NCI-H128 (cell line): ENCODE results near the gene PEX14.
"Not testable (repeated sequence)": the region's sequence is repeated elsewhere in the genome, so short reads cannot be mapped to it uniquely, and the experiment has no call there.

Experiments used
- DNase-seq: peaks from one replicate; lab custom pipeline; 2025; ENCODE audit not compliant: unreplicated experiment; lab: John Stamatoyannopoulos, UW

Gene PEX14

GRCh38 chr1:10450156-10450814, 24.5 kb upstream of the PEX14 start:
- DNase-seq = no peak

GRCh38 chr1:10450836-10451235, 23.9 kb upstream of the PEX14 start:
- no peak for DNase-seq

DNA sequence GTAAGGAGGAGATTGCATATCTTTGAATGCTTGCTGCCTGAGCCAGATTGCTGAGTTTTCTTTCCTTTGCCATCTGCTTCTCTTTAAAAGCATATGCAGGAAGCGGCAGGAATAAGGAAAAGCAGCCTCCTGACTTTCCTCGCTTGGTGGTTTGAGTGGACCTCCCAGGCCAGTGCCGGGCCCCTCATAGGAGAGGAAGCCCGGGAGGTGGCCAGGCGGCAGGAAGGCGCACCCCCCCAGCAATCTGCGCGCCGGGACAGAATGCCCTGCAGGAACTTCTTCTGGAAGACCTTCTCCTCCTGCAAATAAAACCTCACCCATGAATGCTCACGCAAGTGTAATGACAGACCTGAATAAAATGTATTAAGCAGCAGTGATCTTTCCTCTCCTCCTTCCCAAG, 23.5 kb upstream of the PEX14 start:
- DNase-seq = no peak

- DNase-seq = no peak
These were observed 18.7 kb upstream of the PEX14 start for GRCh38 chr1:10456048-10456447.

- DNase-seq = no peak
These were observed 18.1 kb upstream of the PEX14 start for GRCh38 chr1:10456661-10457060.

DNA sequence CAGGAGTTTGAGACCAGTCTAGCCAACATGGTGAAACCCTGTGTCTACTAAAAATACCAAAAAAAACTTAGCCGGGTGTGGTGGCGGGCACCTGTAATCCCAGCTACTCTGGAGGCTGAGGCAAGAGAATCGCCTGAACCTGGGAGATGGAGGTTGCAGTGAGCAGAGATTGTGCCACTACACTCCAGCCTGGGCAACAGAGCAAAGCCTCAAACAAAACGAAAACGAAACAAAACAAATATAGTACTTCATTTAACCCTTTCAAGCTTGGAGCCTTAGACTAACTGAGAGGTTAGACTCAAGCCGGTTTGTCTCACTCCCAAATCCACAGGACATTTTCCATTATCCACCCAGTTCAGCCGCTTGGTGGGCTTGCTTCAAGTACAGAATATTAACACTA, 17.3 kb upstream of the PEX14 start:
- not testable (repeated sequence) for DNase-seq

- DNase-seq = no peak
These were observed 16.9 kb upstream of the PEX14 start for GRCh38 chr1:10457875-10458274.

DNA sequence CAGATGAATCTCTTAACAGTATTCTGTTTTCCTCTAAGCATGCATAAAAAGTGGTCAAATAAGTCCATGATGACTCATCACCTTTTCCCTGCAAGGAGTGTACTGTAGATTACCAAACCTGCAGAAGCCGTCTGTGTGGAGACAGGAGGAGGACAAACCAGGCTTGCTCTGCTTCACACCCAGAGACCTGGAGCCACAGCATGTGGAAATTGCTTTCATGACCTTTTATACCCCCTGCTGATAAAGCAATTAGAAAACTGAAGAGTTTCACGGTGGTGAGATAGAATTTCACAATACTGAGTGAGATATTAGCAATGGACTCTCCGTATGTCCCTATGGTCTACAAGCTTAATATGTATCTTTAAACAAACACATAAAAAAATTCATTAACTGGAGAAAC, 15.6 kb upstream of the PEX14 start:
- no peak for DNase-seq

GRCh38 chr1:10467078-10467477, 7.7 kb upstream of the PEX14 start:
- no peak for DNase-seq

DNA sequence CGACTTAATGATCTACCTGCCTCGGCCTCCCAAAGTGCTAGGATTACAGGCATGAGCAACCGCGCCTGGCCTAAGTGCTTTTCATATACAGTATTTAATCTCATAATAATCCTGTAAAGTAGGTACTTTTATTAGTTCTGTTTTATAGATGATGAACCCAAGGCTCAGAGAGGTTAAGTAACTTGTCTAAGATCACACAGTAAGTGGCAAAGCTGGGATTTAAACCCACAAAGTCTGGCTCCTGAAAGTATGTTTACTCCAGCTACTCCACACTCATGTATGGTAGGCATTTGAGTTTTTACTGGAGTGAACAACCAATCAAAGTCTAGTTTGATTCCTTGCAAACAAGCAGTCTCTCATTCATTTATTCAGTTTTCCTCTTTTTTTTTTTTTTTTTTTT, 4.7 kb upstream of the PEX14 start:
- no peak for DNase-seq

DNA sequence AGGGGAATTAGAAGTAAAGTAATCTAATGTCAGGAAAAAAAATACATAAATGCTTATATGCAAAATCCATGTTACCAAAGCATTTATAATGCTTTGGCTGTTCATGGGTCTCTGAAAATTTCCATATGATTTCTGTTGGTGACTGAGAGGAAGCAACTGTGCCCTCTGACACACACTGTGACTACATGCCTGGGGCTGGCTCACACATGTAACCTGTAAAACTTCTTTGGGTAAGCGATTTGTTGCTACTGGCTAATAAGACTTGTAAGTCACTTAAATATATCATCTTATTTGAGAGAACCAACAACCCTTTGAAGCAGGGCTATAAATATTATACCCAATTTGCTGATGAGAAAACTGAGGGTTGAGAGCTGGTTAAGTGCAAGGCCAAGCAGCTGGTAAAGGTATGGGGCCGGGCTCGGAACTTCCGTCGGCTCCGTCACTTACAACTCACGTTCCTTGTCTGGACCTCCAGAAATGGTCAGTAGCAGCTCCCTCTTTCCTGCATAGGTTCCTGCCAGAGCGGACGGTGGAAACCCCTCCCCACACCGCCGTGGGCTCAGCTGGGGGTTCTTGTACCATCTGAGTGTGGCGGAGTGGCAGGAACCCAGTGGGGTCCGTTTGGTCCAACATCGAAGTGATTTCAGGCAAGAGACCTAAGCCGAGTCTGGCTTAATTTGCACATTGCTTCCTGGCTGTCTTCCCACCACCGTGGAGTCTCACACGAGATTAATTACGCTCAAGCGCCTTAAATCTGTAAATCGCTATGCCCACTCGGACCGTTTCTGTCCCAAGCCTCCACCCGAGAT, 3.1 kb upstream of the PEX14 start:
- no peak for DNase-seq

- peak; percentile 92 for DNase-seq
These were observed 2.3 kb upstream of the PEX14 start, which contains the start of gene DFFA for GRCh38 chr1:10472220-10473144. TSS of gene DFFA (minus strand) at chr1:10472529. CDS start at chr1:10472458, 71 bp downstream.

DNA sequence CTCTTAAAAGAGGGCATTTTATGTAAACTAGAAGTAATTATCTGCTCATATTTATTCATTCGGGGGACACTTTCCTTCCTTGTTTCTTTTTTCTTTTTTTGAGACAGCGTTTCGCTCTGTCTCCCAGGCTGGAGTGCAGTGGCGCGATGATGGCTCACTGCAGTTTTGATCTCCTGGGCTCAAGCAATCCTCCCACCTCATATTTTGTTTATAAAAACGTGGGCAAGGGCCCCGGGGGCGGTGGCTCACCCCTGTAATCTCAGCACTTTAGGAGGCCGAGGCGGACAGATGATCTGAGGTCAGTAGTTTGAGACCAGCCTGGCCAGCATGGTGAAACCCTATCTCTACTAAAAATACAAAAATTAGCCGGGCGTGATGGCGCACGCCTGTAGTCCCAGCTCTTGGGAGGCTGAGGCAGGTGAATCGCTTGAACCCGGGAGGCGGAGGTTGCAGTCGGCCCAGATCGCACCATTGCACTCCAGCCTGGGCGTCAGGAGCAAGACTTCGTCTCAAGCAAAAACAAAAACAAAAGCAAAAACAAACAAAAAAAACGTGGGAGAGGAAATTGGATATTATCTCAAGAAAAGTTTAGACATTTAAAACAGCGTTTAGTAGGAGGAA, 1.5 kb upstream of the PEX14 start:
- no peak for DNase-seq

DNA sequence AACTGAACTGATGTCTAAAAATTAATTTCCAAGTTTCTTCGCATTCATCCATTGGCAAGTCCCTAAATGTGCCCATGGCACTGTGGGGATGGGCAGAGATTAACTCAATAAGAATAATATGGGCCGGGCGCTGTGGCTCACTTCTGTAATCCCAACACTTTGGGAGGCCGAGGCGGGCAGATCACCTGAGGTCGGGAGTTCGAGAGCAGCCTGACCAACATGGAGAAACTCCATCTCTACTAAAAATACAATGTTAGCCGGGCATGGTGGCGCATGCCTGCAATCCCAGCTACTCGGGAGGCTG, 489 bp upstream of the PEX14 start:
- not testable (repeated sequence) for DNase-seq

- no peak for DNase-seq
These were observed 760 bp downstream of the PEX14 start for GRCh38 chr1:10475510-10475909.

DNA sequence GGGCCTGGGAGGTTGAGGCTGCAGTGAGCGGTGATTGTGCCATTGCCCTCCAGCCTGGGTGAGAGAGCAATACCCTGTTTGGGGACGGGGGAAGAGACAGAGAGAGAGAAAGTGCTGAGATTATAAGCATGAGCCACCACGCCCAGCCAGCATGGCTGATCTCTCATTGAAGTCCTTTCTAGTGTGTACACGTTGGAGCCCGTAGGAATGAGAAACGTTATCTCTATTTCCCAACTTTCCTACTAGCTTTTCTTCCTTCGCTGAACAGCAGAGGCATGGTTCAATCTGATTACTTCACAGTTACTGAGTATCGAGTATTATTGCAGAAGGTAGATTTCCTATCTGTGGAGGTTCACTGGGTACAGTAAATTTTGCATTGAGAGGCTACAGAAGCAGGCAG, 4.5 kb downstream of the PEX14 start:
- DNase-seq = no peak

GRCh38 chr1:10480614-10481013, 5.9 kb downstream of the PEX14 start:
- no peak for DNase-seq

GRCh38 chr1:10484521-10484920, 9.8 kb downstream of the PEX14 start:
- DNase-seq = no peak

- peak; percentile 35 for DNase-seq
These were observed 14.7 kb downstream of the PEX14 start for GRCh38 chr1:10489291-10490055.

GRCh38 chr1:10490286-10490970, 15.7 kb downstream of the PEX14 start:
- no peak for DNase-seq
